Measurements from ENCODE around the gene ARHGAP26.

ARHGAP26 gene

DNA sequence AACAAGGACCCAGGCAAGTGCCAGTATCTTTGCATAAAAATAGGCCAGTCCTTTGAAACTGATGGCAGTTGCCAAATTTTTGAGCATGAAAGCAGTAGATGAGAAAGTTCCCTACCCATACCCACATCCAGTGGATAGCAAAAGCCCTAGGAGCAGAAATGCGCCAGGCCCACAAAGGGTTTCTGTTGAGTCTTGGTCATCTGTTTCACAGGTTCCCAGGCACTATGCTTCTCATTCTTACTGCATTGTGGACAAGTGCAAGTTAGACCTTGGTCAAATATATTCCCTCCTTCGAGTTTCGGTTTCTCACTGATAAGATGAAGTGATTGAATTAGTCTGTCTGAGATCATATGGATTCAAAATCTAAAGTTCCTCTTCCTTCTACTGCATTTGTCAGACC, 481.0 kb downstream of the ARHGAP26 start:
- no peak for DNase-seq (ENCODE audit: low spot score in 2 of 2)
- Mint-ChIP-seq H3K27ac (no peak overlapping the region), H3K4me3 (no peak overlapping the region), H3K36me3 (no peaks in the 10 kb centered on the region), H3K27me3 (peaks cover 7% of the 10 kb centered on the region), H3K9me3 (peaks cover 5% of the 10 kb centered on the region), H3K4me1 (peaks cover 3% of the 10 kb centered on the region)
- ATAC-seq (ENCODE audit: low read depth): no peak

GRCh38 chr5:143251946-143252345, 481.8 kb downstream of the ARHGAP26 start:
- ATAC-seq (ENCODE audit: low read depth): no peak
- DNase-seq (ENCODE audit: low spot score in 2 of 2): no peak
- H3K27ac Mint-ChIP-seq: no peak overlapping the region
- peaks cover 6% of the 10 kb centered on the region for H3K27me3 Mint-ChIP-seq
- no peak overlapping the region for H3K4me3 Mint-ChIP-seq
- no peaks in the 10 kb centered on the region for H3K36me3 Mint-ChIP-seq
- peaks cover 5% of the 10 kb centered on the region for H3K9me3 Mint-ChIP-seq
- peaks cover 3% of the 10 kb centered on the region for H3K4me1 Mint-ChIP-seq

GRCh38 chr5:143254819-143255218, 484.6 kb downstream of the ARHGAP26 start:
- ATAC-seq (ENCODE audit: low read depth) (no peak), DNase-seq (ENCODE audit: low spot score in 2 of 2) (no peak)
- no peak overlapping the region for H3K4me3 Mint-ChIP-seq
- no peaks in the 10 kb centered on the region for H3K9me3 Mint-ChIP-seq
- no peaks in the 10 kb centered on the region for H3K27me3 Mint-ChIP-seq
- H3K4me1 Mint-ChIP-seq: peaks cover 3% of the 10 kb centered on the region
- no peaks in the 10 kb centered on the region for H3K36me3 Mint-ChIP-seq
- H3K27ac Mint-ChIP-seq: no peak overlapping the region

DNA sequence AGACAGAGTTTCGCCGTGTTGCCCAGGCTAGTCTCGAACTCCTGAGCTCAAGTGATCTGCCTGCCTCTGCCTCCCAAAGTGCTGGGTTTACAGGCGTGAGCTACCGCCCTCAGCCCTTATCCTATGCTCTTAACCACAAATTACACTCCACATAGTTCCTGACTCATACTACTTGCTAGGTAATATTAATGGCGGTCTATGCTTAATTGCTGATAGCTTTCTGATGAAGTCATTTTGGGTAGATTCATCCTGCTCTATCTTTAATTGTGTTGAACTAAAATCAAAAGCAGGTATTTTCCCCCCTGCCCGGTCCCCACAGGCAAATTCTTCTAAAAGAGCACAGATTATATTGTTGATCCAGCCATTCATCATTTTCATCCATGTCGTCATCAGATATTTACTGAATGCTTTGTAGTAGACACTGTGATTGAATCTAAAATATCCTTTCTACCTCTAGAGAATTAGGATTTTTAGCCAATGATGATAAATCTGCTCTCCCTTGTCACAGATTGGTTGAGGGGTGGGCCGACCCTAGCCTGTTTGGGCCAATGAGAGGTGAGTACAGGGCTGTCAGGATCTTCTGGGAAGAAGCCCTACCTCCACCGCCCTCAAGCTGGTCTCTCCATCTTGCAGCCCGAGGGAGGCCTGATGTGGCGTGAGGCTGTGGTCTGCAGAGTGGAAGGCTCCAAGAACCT, 488.5 kb downstream of the ARHGAP26 start:
- no peaks in the 10 kb centered on the region for H3K9me3 Mint-ChIP-seq
- ATAC-seq (ENCODE audit: low read depth): no peak
- no peaks in the 10 kb centered on the region for H3K4me1 Mint-ChIP-seq
- H3K4me3 Mint-ChIP-seq: no peak overlapping the region
- H3K27ac Mint-ChIP-seq: no peak overlapping the region
- no peaks in the 10 kb centered on the region for H3K36me3 Mint-ChIP-seq
- DNase-seq (ENCODE audit: low spot score in 2 of 2): no peak
- H3K27me3 Mint-ChIP-seq: no peaks in the 10 kb centered on the region

DNA sequence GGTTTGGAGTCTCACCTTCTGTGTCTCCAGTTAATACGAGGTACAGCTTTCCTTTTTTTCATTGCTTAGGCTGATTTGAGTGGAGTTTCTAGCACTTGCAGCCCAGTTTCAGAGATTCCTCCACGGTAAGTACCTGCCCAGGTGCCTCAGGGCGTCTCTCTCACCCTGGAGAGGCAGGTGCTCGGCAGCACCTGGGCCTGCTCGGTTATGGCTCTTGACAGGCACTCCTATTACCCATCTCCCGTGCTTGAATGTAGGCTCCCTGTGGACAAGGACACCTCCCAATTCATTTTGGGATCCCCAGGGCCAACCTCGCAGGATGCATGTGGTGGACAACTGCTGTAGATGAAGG, 489.1 kb downstream of the ARHGAP26 start:
- no peak overlapping the region for H3K27ac Mint-ChIP-seq
- H3K9me3 Mint-ChIP-seq: no peaks in the 10 kb centered on the region
- no peaks in the 10 kb centered on the region for H3K4me1 Mint-ChIP-seq
- H3K36me3 Mint-ChIP-seq: no peaks in the 10 kb centered on the region
- H3K27me3 Mint-ChIP-seq: no peaks in the 10 kb centered on the region
- DNase-seq (ENCODE audit: low spot score in 2 of 2) (no peak), ATAC-seq (ENCODE audit: low read depth) (no peak)
- no peak overlapping the region for H3K4me3 Mint-ChIP-seq

GRCh38 chr5:143261748-143262392, 491.7 kb downstream of the ARHGAP26 start:
- Mint-ChIP-seq H3K4me1 (no peaks in the 10 kb centered on the region), H3K36me3 (peaks cover 6% of the 10 kb centered on the region), H3K27ac (no peak overlapping the region), H3K4me3 (no peak overlapping the region), H3K9me3 (peaks cover 12% of the 10 kb centered on the region), H3K27me3 (no peaks in the 10 kb centered on the region)
- DNase-seq (ENCODE audit: low spot score in 2 of 2): no peak
- no peak for ATAC-seq (ENCODE audit: low read depth)

DNA sequence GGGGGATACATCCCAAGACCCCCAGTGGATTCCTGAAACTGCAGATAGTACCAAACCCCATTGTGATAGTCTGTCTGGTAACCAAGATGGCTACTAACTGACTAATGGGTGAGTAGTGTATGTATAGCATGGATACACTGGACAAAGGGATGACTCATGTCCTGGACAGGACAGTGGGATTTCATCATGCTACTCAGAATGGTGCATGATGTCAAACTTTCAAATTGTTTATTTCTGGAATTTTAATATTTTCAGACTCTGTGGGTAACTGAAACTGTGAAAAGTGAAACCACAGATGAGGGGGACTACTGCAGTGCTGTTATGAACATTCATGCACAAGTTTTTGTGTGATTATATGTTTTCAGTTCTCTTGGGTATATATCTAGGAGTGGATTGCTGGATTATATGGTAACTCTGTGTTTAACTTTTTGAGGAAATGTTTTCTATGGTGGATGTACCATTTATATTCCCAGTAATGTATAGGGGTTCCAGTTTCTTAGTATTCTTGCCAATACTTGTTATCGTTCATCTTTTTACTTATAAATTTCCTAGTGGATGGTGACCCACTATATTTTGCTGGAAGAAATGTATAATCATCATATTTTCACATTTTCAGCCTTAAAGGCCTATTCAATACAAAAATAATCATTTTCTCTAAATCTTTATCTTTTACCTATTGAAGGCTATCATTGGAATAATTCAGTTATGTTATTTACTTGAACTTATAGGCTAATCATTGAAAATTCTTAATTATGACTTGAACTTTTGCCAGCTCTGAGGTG, 492.4 kb downstream of the ARHGAP26 start:
- Mint-ChIP-seq H3K4me1 (no peaks in the 10 kb centered on the region), H3K36me3 (peaks cover 7% of the 10 kb centered on the region), H3K4me3 (no peak overlapping the region), H3K9me3 (peaks cover 13% of the 10 kb centered on the region), H3K27ac (no peak overlapping the region), H3K27me3 (no peaks in the 10 kb centered on the region)
- DNase-seq (ENCODE audit: low spot score in 2 of 2) (no peak), ATAC-seq (ENCODE audit: low read depth) (no peak)

- no peaks in the 10 kb centered on the region for H3K4me1 Mint-ChIP-seq
- H3K27me3 Mint-ChIP-seq: no peaks in the 10 kb centered on the region
- ATAC-seq (ENCODE audit: low read depth) (no peak), DNase-seq (ENCODE audit: low spot score in 2 of 2) (no peak)
- peaks cover 11% of the 10 kb centered on the region for H3K36me3 Mint-ChIP-seq
- H3K27ac Mint-ChIP-seq: no peak overlapping the region
- no peak overlapping the region for H3K4me3 Mint-ChIP-seq
- peaks cover 18% of the 10 kb centered on the region for H3K9me3 Mint-ChIP-seq
These were observed 493.2 kb downstream of the ARHGAP26 start for GRCh38 chr5:143263272-143263810.

- no peaks in the 10 kb centered on the region for H3K27me3 Mint-ChIP-seq
- H3K4me1 Mint-ChIP-seq: no peaks in the 10 kb centered on the region
- DNase-seq (ENCODE audit: low spot score in 2 of 2): no peak
- no peak for ATAC-seq (ENCODE audit: low read depth)
- H3K9me3 Mint-ChIP-seq: peaks cover 26% of the 10 kb centered on the region
- no peak overlapping the region for H3K4me3 Mint-ChIP-seq
- peaks cover 15% of the 10 kb centered on the region for H3K36me3 Mint-ChIP-seq
- H3K27ac Mint-ChIP-seq: peak overlapping the region; percentile 25
These were observed 495.8 kb downstream of the ARHGAP26 start for GRCh38 chr5:143265995-143266394.

DNA sequence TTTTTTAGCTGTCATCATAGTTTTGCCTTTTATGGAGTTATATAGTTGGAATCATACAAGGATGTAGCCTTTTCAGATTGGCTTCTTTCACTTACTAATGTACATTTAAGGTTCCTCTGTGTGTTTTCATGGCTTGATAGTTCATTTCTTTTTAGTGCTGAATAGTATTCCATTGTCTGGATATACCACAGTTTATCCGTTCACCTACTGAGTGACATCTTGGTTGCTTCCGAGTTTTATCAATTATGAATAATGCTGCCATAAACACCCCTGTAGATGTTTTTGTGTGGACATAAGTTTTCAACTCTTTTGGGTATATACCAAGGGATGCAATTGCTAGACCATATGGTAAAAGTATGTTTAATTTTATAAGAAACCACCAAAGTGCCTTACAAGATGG, 497.0 kb downstream of the ARHGAP26 start:
- DNase-seq (ENCODE audit: low spot score in 2 of 2) (no peak), ATAC-seq (ENCODE audit: low read depth) (no peak)
- no peak overlapping the region for H3K27ac Mint-ChIP-seq
- H3K9me3 Mint-ChIP-seq: peaks cover 27% of the 10 kb centered on the region
- H3K4me3 Mint-ChIP-seq: no peak overlapping the region
- no peaks in the 10 kb centered on the region for H3K27me3 Mint-ChIP-seq
- H3K4me1 Mint-ChIP-seq: no peaks in the 10 kb centered on the region
- H3K36me3 Mint-ChIP-seq: peaks cover 15% of the 10 kb centered on the region

GRCh38 chr5:143268388-143268787, 498.2 kb downstream of the ARHGAP26 start:
- Mint-ChIP-seq H3K4me1 (no peaks in the 10 kb centered on the region), H3K27ac (no peak overlapping the region), H3K36me3 (peaks cover 19% of the 10 kb centered on the region), H3K9me3 (peaks cover 27% of the 10 kb centered on the region), H3K4me3 (no peak overlapping the region), H3K27me3 (no peaks in the 10 kb centered on the region)
- ATAC-seq (ENCODE audit: low read depth): no peak
- no peak for DNase-seq (ENCODE audit: low spot score in 2 of 2)

GRCh38 chr5:143271431-143271830, 501.3 kb downstream of the ARHGAP26 start:
- no peaks in the 10 kb centered on the region for H3K4me1 Mint-ChIP-seq
- no peak overlapping the region for H3K4me3 Mint-ChIP-seq
- H3K36me3 Mint-ChIP-seq: peaks cover 22% of the 10 kb centered on the region
- H3K9me3 Mint-ChIP-seq: peaks cover 17% of the 10 kb centered on the region
- no peak for ATAC-seq (ENCODE audit: low read depth)
- no peak overlapping the region for H3K27ac Mint-ChIP-seq
- no peaks in the 10 kb centered on the region for H3K27me3 Mint-ChIP-seq
- DNase-seq (ENCODE audit: low spot score in 2 of 2): no peak

GRCh38 chr5:143274952-143275351, 504.8 kb downstream of the ARHGAP26 start:
- ATAC-seq (ENCODE audit: low read depth): no peak
- Mint-ChIP-seq H3K27me3 (no peaks in the 10 kb centered on the region), H3K9me3 (peaks cover 1% of the 10 kb centered on the region), H3K4me1 (no peaks in the 10 kb centered on the region), H3K4me3 (no peak overlapping the region), H3K36me3 (peaks cover 19% of the 10 kb centered on the region), H3K27ac (no peak overlapping the region)
- DNase-seq (ENCODE audit: low spot score in 2 of 2): no peak
